Loucy (cell line): ENCODE data around the gene IZUMO2.
"Not testable (repeated sequence)": the region's sequence is repeated elsewhere in the genome, so short reads cannot be mapped to it uniquely, and the experiment has no call there.

Experiments used
- CTCF ChIP-seq: fragments of 200-600 bp; sonication (generic); conservative IDR thresholded peaks from 2 replicates; pipeline ENCODE4 v1.5.1; 2014; ENCODE audit warnings: mild to moderate bottlenecking, antibody characterized with exemption, low read length
- EZH2phosphoT487 ChIP-seq: fragments of 200-600 bp; IDR thresholded peaks from 2 replicates; pipeline ENCODE4 v1.6.1; 2018; ENCODE audit warnings: antibody characterized with exemption, mild to moderate bottlenecking, moderate library complexity, borderline replicate concordance

GRCh38 chr19:50134777-50135719 is 28.0 kb downstream of the IZUMO2 start:
- TF ChIP-seq CTCF, EZH2phosphoT487: not testable (repeated sequence)
